ENCODE data around the gene CD247.

DNA sequence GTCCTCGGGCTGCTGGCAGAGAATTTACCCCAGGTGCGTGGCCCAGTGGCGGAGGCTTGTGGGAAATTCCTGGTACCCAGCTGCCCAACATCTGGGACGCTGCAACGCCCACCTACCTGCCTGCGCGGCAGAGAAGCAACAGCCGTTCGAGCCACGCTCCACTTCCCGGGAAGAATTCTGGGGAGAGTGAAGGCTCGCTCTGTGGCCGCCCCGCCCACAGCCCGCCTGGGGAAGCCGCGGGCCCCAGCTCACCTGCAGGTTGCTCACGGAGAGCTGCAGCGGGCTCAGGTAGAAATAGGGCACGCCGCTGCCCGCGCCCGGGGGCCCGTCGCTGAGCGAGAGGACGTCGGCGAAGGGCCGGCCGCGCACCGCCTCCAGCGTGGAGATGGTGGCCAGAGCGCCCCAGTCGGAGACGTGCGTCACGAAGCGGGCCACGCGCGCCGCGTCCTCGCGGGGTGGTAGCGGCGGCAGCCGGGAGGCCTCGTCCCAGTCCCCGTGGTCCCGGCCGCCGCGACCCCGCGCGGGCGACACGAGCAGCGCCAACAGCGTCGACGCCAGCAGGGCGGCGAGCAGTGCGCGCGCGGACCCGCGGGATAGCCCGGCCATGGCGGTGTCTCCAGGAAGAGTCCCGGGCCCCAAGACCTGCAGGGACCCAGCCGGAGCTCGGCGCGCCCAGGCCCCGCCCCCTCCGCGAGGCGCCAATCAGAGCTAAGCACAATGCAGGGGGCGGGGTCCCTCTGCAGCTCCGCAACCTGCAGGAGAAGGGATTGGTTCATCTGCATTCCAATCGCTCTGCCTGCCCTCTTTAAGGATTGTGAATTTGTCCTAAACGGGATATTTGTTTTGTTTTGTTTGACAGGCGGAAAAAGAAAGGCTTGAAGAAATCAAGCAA, 35.1 kb upstream of the CD247 start, which contains the start of gene CREG1:
- TF ChIP-seq ZNF843 (tag by site-specific recombination; IDR thresholded peaks at IDR 0.05): no peak
- peak; percentile 67; the same call in 1 of the 2 replicates for TF ChIP-seq ZNF660 (tag by site-specific recombination; IDR thresholded peaks at IDR 0.05)
- TF ChIP-seq ZNF561 (tag by site-specific recombination; IDR thresholded peaks at IDR 0.05; ENCODE audit: borderline replicate concordance): peak; percentile 43; the same call in 1 of the 2 replicates
- no peak for TF ChIP-seq ZNF391 (tag by site-specific recombination; IDR thresholded peaks at IDR 0.05; ENCODE audit: borderline replicate concordance, low read depth)
- peak; percentile 54 for TF ChIP-seq KLF9 (tag by site-specific recombination; IDR thresholded peaks at IDR 0.05; ENCODE audit: low read depth)
- peak; percentile 67; the same call in 1 of the 2 replicates for TF ChIP-seq YY1 (tag by site-specific recombination; IDR thresholded peaks at IDR 0.05)
- TF ChIP-seq, protein P1, sequence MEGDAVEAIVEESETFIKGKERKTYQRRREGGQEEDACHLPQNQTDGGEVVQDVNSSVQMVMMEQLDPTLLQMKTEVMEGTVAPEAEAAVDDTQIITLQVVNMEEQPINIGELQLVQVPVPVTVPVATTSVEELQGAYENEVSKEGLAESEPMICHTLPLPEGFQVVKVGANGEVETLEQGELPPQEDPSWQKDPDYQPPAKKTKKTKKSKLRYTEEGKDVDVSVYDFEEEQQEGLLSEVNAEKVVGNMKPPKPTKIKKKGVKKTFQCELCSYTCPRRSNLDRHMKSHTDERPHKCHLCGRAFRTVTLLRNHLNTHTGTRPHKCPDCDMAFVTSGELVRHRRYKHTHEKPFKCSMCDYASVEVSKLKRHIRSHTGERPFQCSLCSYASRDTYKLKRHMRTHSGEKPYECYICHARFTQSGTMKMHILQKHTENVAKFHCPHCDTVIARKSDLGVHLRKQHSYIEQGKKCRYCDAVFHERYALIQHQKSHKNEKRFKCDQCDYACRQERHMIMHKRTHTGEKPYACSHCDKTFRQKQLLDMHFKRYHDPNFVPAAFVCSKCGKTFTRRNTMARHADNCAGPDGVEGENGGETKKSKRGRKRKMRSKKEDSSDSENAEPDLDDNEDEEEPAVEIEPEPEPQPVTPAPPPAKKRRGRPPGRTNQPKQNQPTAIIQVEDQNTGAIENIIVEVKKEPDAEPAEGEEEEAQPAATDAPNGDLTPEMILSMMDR (tag by site-specific recombination; IDR thresholded peaks at IDR 0.05): no peak
- TF ChIP-seq ZNF654 (tag by site-specific recombination; IDR thresholded peaks at IDR 0.05; ENCODE audit: low read depth): no peak
- TF ChIP-seq ZFP41 (tag by site-specific recombination; IDR thresholded peaks at IDR 0.05; ENCODE audit: borderline replicate concordance): no peak
- peak; percentile 72; the same call in 1 of the 2 replicates for TF ChIP-seq ZNF350 (tag by site-specific recombination; IDR thresholded peaks at IDR 0.05)
